Endothelial cell of umbilical vein (primary cell): ENCODE results near the gene EP400. TPM values are rescaled to one million over a fixed set of nuclear protein-coding genes. Genes with fewer than 3 reads are reported as not detected.

Source experiments
- BruUV-seq: library from RNA; stranded (reverse); fragments of 400-500 nt; replicated peaks from 2 replicates; lab custom pipeline; 2021; lab: Mats Ljungman, UMichigan
- CTCF ChIA-PET: fragments of 300-600, 350-600 bp; sonication (Branson Sonifier 250); formaldehyde crosslinking; loops from one replicate; lab custom pipeline; 2021; ENCODE audit warnings: antibody characterized with exemption, inconsistent platforms; lab: Charles Lee
- POLR2A ChIA-PET: fragments of 300-600, 350-600 bp; sonication (Branson Sonifier 250); formaldehyde crosslinking; loops from one replicate; lab custom pipeline; 2021; ENCODE audit warnings: antibody characterized with exemption, inconsistent platforms; lab: Charles Lee
- DNase-seq: peaks from one replicate; pipeline ENCODE4 v3.0.0-alpha.2; 2011; ENCODE audit warnings: low read depth, low spot score
- FAIRE-seq: peaks from 2 replicates; lab custom pipeline; 2011; peaks lifted over from hg19 to GRCh38; lab: Jason Lieb, UNC
- H2AFZ ChIP-seq: 2 replicates; pipeline ENCODE4 v1.6.0; 2012; ENCODE audit warnings: low read depth, low read length, control low read depth, inconsistent platforms
- H3K27ac ChIP-seq: 2 replicates; pipeline ENCODE4 v1.5.1; 2011; ENCODE audit warnings: low read depth, mild to moderate bottlenecking, control low read depth, low read length, moderate library complexity; ENCODE audit not compliant: insufficient read depth
- H3K27me3 ChIP-seq, 2 experiments: 2 replicates each; pipeline versions ENCODE4 v1.6.0 to v1.6.1; 2011; ENCODE audit warnings: low read length in 2 of 2, mixed read lengths in 1 of 2; ENCODE audit not compliant: control insufficient read depth in 2 of 2, insufficient read depth in 2 of 2
- H3K36me3 ChIP-seq, 2 experiments: 2 replicates in 1 of 2; 3 replicates in 1 of 2; pipeline ENCODE4 v1.5.1; 2011; ENCODE audit warnings: low read length in 2 of 2, mild to moderate bottlenecking in 1 of 2, moderate library complexity in 1 of 2; ENCODE audit not compliant: control insufficient read depth in 2 of 2, insufficient read depth in 2 of 2; ENCODE audit errors: extremely low read depth in 1 of 2
- H3K4me1 ChIP-seq: 3 replicates; pipeline ENCODE4 v1.5.1; 2011; ENCODE audit warnings: mild to moderate bottlenecking, low read length; ENCODE audit not compliant: control insufficient read depth, insufficient read depth; ENCODE audit errors: extremely low read depth
- H3K4me2 ChIP-seq: 2 replicates; pipeline ENCODE4 v1.6.1; 2011; ENCODE audit warnings: low read length, control low read depth, mixed read lengths; ENCODE audit not compliant: insufficient read depth
- H3K4me3 ChIP-seq, 3 experiments: fragments of 200-600 bp in 1 of 3; sonication (generic), shearing (Covaris generic) in 1 of 3; replicated peaks in 1 of 3; 2 replicates each; pipeline ENCODE4 v1.5.1; 2011 to 2016; ENCODE audit warnings: control low read depth in 3 of 3, low read length in 3 of 3, mild to moderate bottlenecking in 2 of 3, inconsistent platforms in 1 of 3, low read depth in 1 of 3, moderate library complexity in 1 of 3; ENCODE audit not compliant: insufficient read depth in 1 of 3
- H3K79me2 ChIP-seq: 2 replicates; pipeline ENCODE4 v1.6.0; 2012; ENCODE audit warnings: low read length, inconsistent platforms; ENCODE audit not compliant: control insufficient read depth, insufficient read depth
- H3K9ac ChIP-seq: replicated peaks from 2 replicates; pipeline ENCODE3; 2011; ENCODE audit warnings: low read length, control low read depth; ENCODE audit not compliant: insufficient read depth; ENCODE audit errors: extremely low read depth
- H3K9me1 ChIP-seq: replicated peaks from 3 replicates; pipeline ENCODE4 v1.6.0; 2011; ENCODE audit warnings: mild to moderate bottlenecking, low read length; ENCODE audit not compliant: control insufficient read depth, insufficient read depth; ENCODE audit errors: extremely low read depth
- H3K9me3 ChIP-seq: replicated peaks from 2 replicates; pipeline ENCODE4 v1.5.1; 2012; ENCODE audit warnings: low read length, inconsistent platforms; ENCODE audit not compliant: control insufficient read depth, insufficient read depth
- H4K20me1 ChIP-seq: replicated peaks from 2 replicates; pipeline ENCODE3; 2011; ENCODE audit warnings: mild to moderate bottlenecking, low read length; ENCODE audit not compliant: control insufficient read depth, insufficient read depth; ENCODE audit errors: extremely low read depth
- CTCF ChIP-seq, 2 donors: IDR thresholded peaks; 1 replicate in 1 of 2; 2 replicates in 1 of 2; pipeline ENCODE4 v1.5.1; 2011; ENCODE audit warnings: low read length in 2 of 2, mild to moderate bottlenecking in 2 of 2, moderate library complexity in 2 of 2, control low read depth in 1 of 2, inconsistent platforms in 1 of 2, low read depth in 1 of 2; ENCODE audit not compliant: insufficient read depth in 1 of 2; ENCODE audit errors: extremely low read depth in 1 of 2
- EZH2 ChIP-seq: IDR thresholded peaks from 2 replicates; pipeline ENCODE4 v1.6.1; 2012; ENCODE audit warnings: borderline replicate concordance, low read depth, mild to moderate bottlenecking, moderate library complexity, low read length, inconsistent platforms; ENCODE audit not compliant: severe bottlenecking
- FOS ChIP-seq: IDR thresholded peaks from 2 replicates; pipeline ENCODE4 v1.6.1; 2011; ENCODE audit warnings: mild to moderate bottlenecking, low read length, moderate library complexity, borderline replicate concordance; ENCODE audit not compliant: insufficient read depth
- GATA2 ChIP-seq: IDR thresholded peaks from 2 replicates; pipeline ENCODE4 v1.7.0; 2011; ENCODE audit warnings: low read depth, mild to moderate bottlenecking, moderate library complexity, mixed read lengths, low read length; ENCODE audit not compliant: insufficient read length, insufficient read depth
- JUN ChIP-seq: IDR thresholded peaks from 2 replicates; pipeline ENCODE4 v1.6.1; 2011; ENCODE audit warnings: borderline replicate concordance, low read depth; ENCODE audit not compliant: insufficient read length, insufficient read depth
- MYC ChIP-seq: IDR thresholded peaks from one replicate; pipeline ENCODE4 v1.6.1; 2011; ENCODE audit warnings: mild to moderate bottlenecking, low read depth, low read length
- POLR2A ChIP-seq: IDR thresholded peaks from 2 replicates; pipeline ENCODE4 v1.6.1; 2012; ENCODE audit warnings: low read depth, mild to moderate bottlenecking, control low read depth, low read length
- POLR2AphosphoS5 ChIP-seq: IDR thresholded peaks from 2 replicates; pipeline ENCODE4 v1.6.1; 2012; ENCODE audit warnings: low read depth, mild to moderate bottlenecking, control low read depth, low read length, moderate library complexity; ENCODE audit not compliant: insufficient read depth
- dilution Hi-C: fragments of 300-500 bp; cut with MboI; formaldehyde crosslinking; loops from one replicate; pipeline ENCODE4 v1.15.0; 2019; ENCODE audit warnings: low sequenced_read_pairs; ENCODE audit not compliant: extremely low pct_ligation_motif_present
- intact Hi-C: fragments of 100-400 bp; cut with micrococcal nuclease; formaldehyde crosslinking; loops from one replicate; pipeline ENCODE4 v1.10.0; 2022
- polyA plus RNA-seq, 4 experiments: library from polyadenylated mRNA; depleted of rRNA in 3 of 4; stranded (reverse) in 3 of 4; unstranded in 1 of 4; fragments of >200 nt; gene quantifications; 2 replicates each; pipeline versions ENCODE4 v1.2.1 to v1.2.3, GENCODE V29; 2011 to 2012; ENCODE audit warnings: missing spikeins in 1 of 4
- total RNA-seq: library from RNA; stranded (reverse); gene quantifications from 2 replicates; pipeline ENCODE4 v1.2.3, GENCODE V29; 2021

The EP400 gene
- total and polyA plus RNA-seq, 2 donors (not counting 3 experiments of a cell fraction or from before 2014, with no cell fraction given): 9.0 to 57.7 TPM

GRCh38 chr12:132021965-132022364, 72.2 kb downstream of the EP400 start:
- POLR2A ChIA-PET: no interaction called here
- DNase-seq (no peak), FAIRE-seq (no peak)
- Histone ChIP-seq H3K4me2 (no peak overlapping the region), H4K20me1 (no peaks in the 10 kb centered on the region), H3K4me1 (no peaks in the 10 kb centered on the region), H3K9me1 (no peaks in the 10 kb centered on the region), H3K36me3 (peaks cover 12 to 58% of the 10 kb centered on the region in 2 experiments), H3K27ac (no peak overlapping the region), H3K27me3 (no peaks in the 10 kb centered on the region), H2AFZ (no peak overlapping the region), H3K9ac (no peak overlapping the region), H3K79me2 (no peaks in the 10 kb centered on the region), H3K9me3 (no peaks in the 10 kb centered on the region), H3K4me3 (no peak overlapping the region)
- no peak for TF ChIP-seq MYC
- no peak for TF ChIP-seq GATA2
- no peak for TF ChIP-seq POLR2AphosphoS5
- no peak for TF ChIP-seq FOS
- no peak for TF ChIP-seq CTCF (IDR thresholded peaks at IDR 0.05; ENCODE audit: extremely low read depth in 1 of 2, insufficient read depth in 1 of 2, low read depth in 1 of 2, low read length in 2 of 2)
- dilution Hi-C loops: no loop called here
- CTCF ChIA-PET: interaction anchor here (1.1 to 1.8 kb wide), 2 partner anchors 20 to 71 kb away, joined by 3 to 4 read pairs; no protein-coding TSS in a partner anchor
- no TSS peak for BruUV-seq
- intact Hi-C loops: no loop called here

- Histone ChIP-seq H3K4me2 (no peak overlapping the region), H3K9me3 (no peaks in the 10 kb centered on the region), H3K36me3 (peaks cover 9 to 59% of the 10 kb centered on the region in 2 experiments), H3K27me3 (no peaks in the 10 kb centered on the region), H3K79me2 (no peaks in the 10 kb centered on the region), H3K4me1 (no peaks in the 10 kb centered on the region), H3K4me3 (no peak overlapping the region), H2AFZ (no peak overlapping the region), H4K20me1 (no peaks in the 10 kb centered on the region), H3K9ac (no peak overlapping the region), H3K9me1 (no peaks in the 10 kb centered on the region), H3K27ac (no peak overlapping the region)
- dilution Hi-C loops: no loop called here
- ChIA-PET CTCF (interaction anchor here (1.5 to 1.8 kb wide), 2 partner anchors 11 to 22 kb away, joined by 3 to 4 read pairs; no protein-coding TSS in a partner anchor), POLR2A (no interaction called here)
- intact Hi-C loops: no loop called here
- FAIRE-seq: no peak
- no peak for DNase-seq
- TF ChIP-seq JUN: no peak
- TF ChIP-seq CTCF (IDR thresholded peaks at IDR 0.05; ENCODE audit: extremely low read depth in 1 of 2, insufficient read depth in 1 of 2, low read depth in 1 of 2, low read length in 2 of 2): no peak
- no peak for TF ChIP-seq POLR2A
- no peak for TF ChIP-seq EZH2
- no TSS peak for BruUV-seq
Observed at GRCh38 chr12:132023658-132024057, 73.9 kb downstream of the EP400 start.
